SH-SY5Y (cell line): ENCODE data around the gene STAT5B.

Experiments used
- GATA2 ChIP-seq: IDR thresholded peaks from 2 replicates; pipeline ENCODE4 v1.6.1; 2011; ENCODE audit warnings: mild to moderate bottlenecking, low read depth, low read length
- GATA3 ChIP-seq: IDR thresholded peaks from 2 replicates; pipeline ENCODE4 v1.6.1; 2011; ENCODE audit warnings: low read depth, mild to moderate bottlenecking, low read length, moderate library complexity

DNA sequence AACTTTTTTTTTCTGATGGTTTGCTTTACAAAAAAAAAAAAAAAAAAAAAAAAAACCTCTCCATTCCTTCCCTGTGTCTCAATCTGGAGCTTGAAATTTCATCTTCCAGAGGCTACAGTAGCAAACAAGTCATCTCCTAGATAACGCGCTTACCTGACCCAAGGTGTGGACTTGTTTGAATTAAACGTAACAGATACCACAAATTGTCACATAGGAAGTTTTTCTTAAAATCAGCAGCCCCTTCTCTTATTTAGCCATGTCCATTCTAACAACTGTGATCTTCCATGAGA lies 2.0 kb downstream of the STAT5B start:
- no peak for TF ChIP-seq GATA2
- TF ChIP-seq GATA3 = no peak
